ENCODE data around the gene OSBPL2.

DNA sequence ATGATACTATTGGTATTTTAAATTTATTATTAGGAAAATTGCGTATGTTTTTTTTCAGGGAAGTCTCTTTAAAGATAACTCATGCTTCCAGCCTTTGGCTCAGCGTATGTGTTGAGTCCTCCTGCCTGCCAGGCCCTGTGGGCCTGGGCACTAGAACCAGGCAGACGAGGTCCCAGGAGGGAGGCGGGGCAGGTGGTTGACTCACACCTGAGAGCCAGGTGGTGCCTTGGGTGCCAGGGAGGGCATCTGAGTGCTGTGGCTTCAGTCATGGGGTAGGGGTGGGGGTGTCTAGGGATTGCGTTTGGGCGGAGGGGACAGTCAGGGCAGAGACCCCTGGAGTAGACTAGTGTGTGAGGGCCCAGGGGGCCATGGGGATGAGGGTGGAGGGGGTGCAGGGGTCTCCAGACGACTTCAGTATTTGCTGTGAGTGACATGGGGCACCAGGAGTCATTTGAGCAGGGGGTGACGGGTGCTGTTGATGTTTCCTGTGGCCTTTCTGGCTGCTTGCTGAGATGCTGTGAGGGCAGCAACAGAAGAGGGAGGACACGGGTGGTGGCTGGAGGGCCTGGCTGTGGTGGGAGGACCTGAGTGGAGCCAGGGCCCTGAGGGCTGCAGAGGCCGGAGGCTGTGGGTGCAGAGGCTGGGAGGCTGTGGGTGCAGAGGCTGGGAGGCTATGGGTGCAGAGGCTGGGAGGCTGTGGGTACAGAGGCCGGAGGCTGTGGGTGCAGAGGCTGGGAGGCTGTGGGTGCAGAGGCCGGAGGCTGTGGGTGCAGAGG, 49.6 kb downstream of the OSBPL2 start:
- TF ChIP-seq POLR2AphosphoS5 (IDR thresholded peaks at IDR 0.05), result no peak
- TF ChIP-seq, protein P1, sequence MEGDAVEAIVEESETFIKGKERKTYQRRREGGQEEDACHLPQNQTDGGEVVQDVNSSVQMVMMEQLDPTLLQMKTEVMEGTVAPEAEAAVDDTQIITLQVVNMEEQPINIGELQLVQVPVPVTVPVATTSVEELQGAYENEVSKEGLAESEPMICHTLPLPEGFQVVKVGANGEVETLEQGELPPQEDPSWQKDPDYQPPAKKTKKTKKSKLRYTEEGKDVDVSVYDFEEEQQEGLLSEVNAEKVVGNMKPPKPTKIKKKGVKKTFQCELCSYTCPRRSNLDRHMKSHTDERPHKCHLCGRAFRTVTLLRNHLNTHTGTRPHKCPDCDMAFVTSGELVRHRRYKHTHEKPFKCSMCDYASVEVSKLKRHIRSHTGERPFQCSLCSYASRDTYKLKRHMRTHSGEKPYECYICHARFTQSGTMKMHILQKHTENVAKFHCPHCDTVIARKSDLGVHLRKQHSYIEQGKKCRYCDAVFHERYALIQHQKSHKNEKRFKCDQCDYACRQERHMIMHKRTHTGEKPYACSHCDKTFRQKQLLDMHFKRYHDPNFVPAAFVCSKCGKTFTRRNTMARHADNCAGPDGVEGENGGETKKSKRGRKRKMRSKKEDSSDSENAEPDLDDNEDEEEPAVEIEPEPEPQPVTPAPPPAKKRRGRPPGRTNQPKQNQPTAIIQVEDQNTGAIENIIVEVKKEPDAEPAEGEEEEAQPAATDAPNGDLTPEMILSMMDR (IDR thresholded peaks at IDR 0.05), result no peak
- TF ChIP-seq POLR2A (IDR thresholded peaks at IDR 0.05), result no peak
